ENCODE measurements around the gene CFAP45. TPM values are rescaled to one million over a fixed set of nuclear protein-coding genes. Genes with fewer than 3 reads are reported as not detected.

The CFAP45 gene
- total and polyA plus RNA-seq, 4 experiments from 2014 or later: 0.15 to 0.67 (median 0.52) TPM; not detected in 1

GRCh38 chr1:159866905-159867663 is 32.9 kb downstream of the CFAP45 start:
- Histone ChIP-seq H3K9me3 (ENCODE audit: control insufficient read depth in 1 of 2, low read length in 2 of 2) (no peaks in the 10 kb centered on the region), H3K36me3 (ENCODE audit: insufficient read depth, low read length) (no peaks in the 10 kb centered on the region), H3K4me1 (ENCODE audit: insufficient read depth, low read length) (peaks cover 9% of the 10 kb centered on the region), H3K27ac (ENCODE audit: low read depth, low read length) (no peak overlapping the region), H3K4me3 (ENCODE audit: low read length in 2 of 2) (no peak overlapping the region), H3K27me3 (ENCODE audit: insufficient read depth, low read length) (no peaks in the 10 kb centered on the region)
- intact Hi-C loops (cut with micrococcal nuclease): no loop called here
- H3K27ac Mint-ChIP-seq: no peak overlapping the region
- H3K4me1 Mint-ChIP-seq: peaks cover 11 to 19% (median 13%) of the 10 kb centered on the region in 4 donors
- no peaks in the 10 kb centered on the region for H3K36me3 Mint-ChIP-seq
- no peak for DNase-seq
- ChIA-PET CTCF (ENCODE audit: partially characterized antibody) (interaction anchor here (1.2 to 1.5 kb wide), 2 partner anchors 25 to 68 kb away, joined by 3 to 8 read pairs; no protein-coding TSS in a partner anchor), POLR2A (ENCODE audit: partially characterized antibody) (no interaction called here)
- no peaks in the 10 kb centered on the region for H3K9me3 Mint-ChIP-seq
- peaks cover 0 to under 1% of the 10 kb centered on the region in 2 donors for H3K27me3 Mint-ChIP-seq
- no peak overlapping the region for H3K4me3 Mint-ChIP-seq

- H3K9me3 Mint-ChIP-seq: no peaks in the 10 kb centered on the region
- no peaks in the 10 kb centered on the region for H3K27me3 Mint-ChIP-seq
- H3K27ac Mint-ChIP-seq: peak overlapping the region in 3 of 7 donors; percentile 65 to 80 (median 74)
- ChIA-PET POLR2A (ENCODE audit: partially characterized antibody) (no interaction called here), CTCF (ENCODE audit: partially characterized antibody) (interaction anchor here (1.2 to 1.5 kb wide), 2 partner anchors 27 to 67 kb away, joined by 3 to 8 read pairs; no protein-coding TSS in a partner anchor)
- H3K4me3 ChIP-seq (ENCODE audit: low read length in 2 of 2): no peak overlapping the region
- intact Hi-C loops (cut with micrococcal nuclease): no loop called here
- H3K27ac ChIP-seq (ENCODE audit: low read depth, low read length): no peak overlapping the region
- peaks cover 11 to 19% (median 13%) of the 10 kb centered on the region in 4 donors for H3K4me1 Mint-ChIP-seq
- no peaks in the 10 kb centered on the region for H3K36me3 Mint-ChIP-seq
- no peaks in the 10 kb centered on the region for H3K9me3 ChIP-seq (ENCODE audit: control insufficient read depth in 1 of 2, low read length in 2 of 2)
- DNase-seq: no peak
- H3K36me3 ChIP-seq (ENCODE audit: insufficient read depth, low read length): no peaks in the 10 kb centered on the region
- no peaks in the 10 kb centered on the region for H3K27me3 ChIP-seq (ENCODE audit: insufficient read depth, low read length)
- peaks cover 9% of the 10 kb centered on the region for H3K4me1 ChIP-seq (ENCODE audit: insufficient read depth, low read length)
- H3K4me3 Mint-ChIP-seq: no peak overlapping the region
These were observed 33.9 kb downstream of the CFAP45 start for GRCh38 chr1:159866066-159866465.

DNA sequence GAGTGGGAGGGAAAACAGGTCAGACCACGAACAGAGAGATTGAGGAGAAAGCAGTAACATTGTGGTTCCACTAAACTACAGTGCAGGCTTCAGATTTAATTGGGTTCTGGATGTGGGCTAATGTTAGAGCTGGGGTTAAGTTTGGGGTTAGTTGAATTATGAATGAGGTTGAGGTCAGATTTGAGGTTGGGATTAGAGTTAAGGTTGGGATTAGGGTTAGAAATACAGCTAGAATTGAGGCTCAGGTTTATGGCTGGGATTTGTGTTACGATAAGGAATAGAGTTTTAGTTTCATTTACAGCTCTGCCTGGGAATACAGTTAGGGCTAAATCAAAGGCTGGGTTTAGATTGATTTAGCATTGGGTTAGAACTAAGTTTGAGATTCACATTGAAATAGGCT is 35.7 kb downstream of the CFAP45 start:
- Mint-ChIP-seq H3K4me1 (peaks cover 11 to 19% (median 13%) of the 10 kb centered on the region in 4 donors), H3K36me3 (no peaks in the 10 kb centered on the region), H3K27me3 (no peaks in the 10 kb centered on the region), H3K4me3 (no peak overlapping the region), H3K27ac (peak overlapping the region in 1 of 7 donors; percentile 38), H3K9me3 (no peaks in the 10 kb centered on the region)
- intact Hi-C loops (cut with micrococcal nuclease): no loop called here
- Histone ChIP-seq H3K27ac (ENCODE audit: low read depth, low read length) (no peak overlapping the region), H3K4me3 (ENCODE audit: low read length in 2 of 2) (no peak overlapping the region), H3K36me3 (ENCODE audit: insufficient read depth, low read length) (no peaks in the 10 kb centered on the region), H3K27me3 (ENCODE audit: insufficient read depth, low read length) (no peaks in the 10 kb centered on the region), H3K4me1 (ENCODE audit: insufficient read depth, low read length) (peaks cover 9% of the 10 kb centered on the region), H3K9me3 (ENCODE audit: control insufficient read depth in 1 of 2, low read length in 2 of 2) (no peaks in the 10 kb centered on the region)
- DNase-seq: no peak
- POLR2A ChIA-PET (ENCODE audit: partially characterized antibody): no interaction called here
- CTCF ChIA-PET (ENCODE audit: partially characterized antibody): interaction anchor here (1.0 to 1.2 kb wide), 2 partner anchors 9 to 26 kb away, joined by 3 read pairs; no protein-coding TSS in a partner anchor

DNA sequence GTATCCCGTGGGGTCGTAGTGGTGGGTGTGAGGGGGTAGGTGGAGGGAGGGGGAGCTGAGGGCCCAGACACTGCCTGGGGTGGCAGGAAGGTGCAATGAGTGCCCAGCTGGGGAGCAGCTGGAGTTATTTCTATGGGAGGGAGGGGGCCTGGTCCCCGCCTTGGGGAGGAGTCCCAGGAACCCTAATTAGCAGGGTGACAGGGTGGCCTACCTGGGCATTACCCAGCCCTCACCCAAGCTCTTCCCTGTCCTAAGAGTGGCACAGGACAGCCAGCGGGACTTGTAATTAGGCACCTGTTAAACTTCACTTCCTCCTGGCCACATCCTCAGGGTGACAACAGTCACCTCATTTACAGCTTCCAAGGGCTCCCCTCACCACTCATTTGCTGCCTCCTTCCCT is 37.4 kb downstream of the CFAP45 start, which contains the start of gene VSIG8:
VSIG8 (minus strand) TSS at position 101 of the 400 bp plus-strand sequence. CDS start 136 bp downstream, outside the sequence.
- intact Hi-C loops (cut with micrococcal nuclease): no loop called here
- ChIA-PET CTCF (ENCODE audit: partially characterized antibody) (no interaction called here), POLR2A (ENCODE audit: partially characterized antibody) (interaction anchor here (1.1 kb wide), 1 partner anchor 62 kb away, joined by 3 read pairs; the partner anchor contains the start of gene TAGLN2)
- Mint-ChIP-seq H3K4me3 (no peak within 1 kb of the TSS), H3K9me3 (peaks cover 0 to 2% (median 0%) of the 10 kb centered on the region in 8 donors), H3K4me1 (peaks cover 11 to 19% (median 12%) of the 10 kb centered on the region in 4 donors), H3K36me3 (no peaks in the 10 kb centered on the region), H3K27ac (no peak within 1 kb of the TSS), H3K27me3 (no peaks in the 10 kb centered on the region)
- no peak for DNase-seq
- no peaks in the 10 kb centered on the region for H3K36me3 ChIP-seq (ENCODE audit: insufficient read depth, low read length)
- peaks cover 9% of the 10 kb centered on the region for H3K4me1 ChIP-seq (ENCODE audit: insufficient read depth, low read length)
- no peaks in the 10 kb centered on the region for H3K9me3 ChIP-seq (ENCODE audit: control insufficient read depth in 1 of 2, low read length in 2 of 2)
- H3K4me3 ChIP-seq (ENCODE audit: low read length in 2 of 2): no peak within 1 kb of the TSS
- no peak within 1 kb of the TSS for H3K27ac ChIP-seq (ENCODE audit: low read depth, low read length)
- no peaks in the 10 kb centered on the region for H3K27me3 ChIP-seq (ENCODE audit: insufficient read depth, low read length)

- ChIA-PET POLR2A (ENCODE audit: partially characterized antibody) (interaction anchor here (1.1 to 1.2 kb wide), 2 partner anchors 63 to 169 kb away, joined by 3 read pairs; partner anchors contain the start of genes PIGM and TAGLN2), CTCF (ENCODE audit: partially characterized antibody) (no interaction called here)
- no peak for DNase-seq
- peaks cover 9% of the 10 kb centered on the region for H3K4me1 ChIP-seq (ENCODE audit: insufficient read depth, low read length)
- H3K9me3 ChIP-seq (ENCODE audit: control insufficient read depth in 1 of 2, low read length in 2 of 2): no peaks in the 10 kb centered on the region
- H3K27me3 Mint-ChIP-seq: no peaks in the 10 kb centered on the region
- H3K9me3 Mint-ChIP-seq: peaks cover 0 to 2% (median 0%) of the 10 kb centered on the region in 8 donors
- H3K4me3 ChIP-seq (ENCODE audit: low read length in 2 of 2): no peak overlapping the region
- H3K27ac Mint-ChIP-seq: no peak overlapping the region
- no peaks in the 10 kb centered on the region for H3K36me3 ChIP-seq (ENCODE audit: insufficient read depth, low read length)
- no peak overlapping the region for H3K27ac ChIP-seq (ENCODE audit: low read depth, low read length)
- no peak overlapping the region for H3K4me3 Mint-ChIP-seq
- peaks cover 9 to 18% (median 10%) of the 10 kb centered on the region in 4 donors for H3K4me1 Mint-ChIP-seq
- intact Hi-C loops (cut with micrococcal nuclease): no loop called here
- no peaks in the 10 kb centered on the region for H3K36me3 Mint-ChIP-seq
- H3K27me3 ChIP-seq (ENCODE audit: insufficient read depth, low read length): no peaks in the 10 kb centered on the region
These were observed 37.9 kb downstream of the CFAP45 start for GRCh38 chr1:159862031-159862430.

DNA sequence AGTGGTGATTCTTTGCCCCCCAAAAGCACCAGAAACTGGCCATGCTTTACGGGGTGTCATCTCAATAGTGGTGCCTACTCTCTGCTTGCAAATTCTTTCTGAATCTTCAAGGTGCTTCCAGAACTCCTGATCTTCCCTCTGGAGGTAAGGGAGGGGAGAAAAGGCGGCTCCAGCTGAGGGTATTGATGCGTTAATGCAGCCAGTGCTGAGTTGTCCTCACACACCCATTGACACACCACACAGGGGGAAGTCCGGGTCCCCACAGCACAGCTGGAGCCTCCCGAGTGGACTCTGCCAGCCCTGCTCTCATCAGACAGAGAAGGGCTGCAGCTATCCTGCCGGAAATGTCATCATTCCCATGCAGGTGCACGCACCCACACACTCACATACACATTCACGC is 38.7 kb downstream of the CFAP45 start:
- Histone ChIP-seq H3K9me3 (ENCODE audit: control insufficient read depth in 1 of 2, low read length in 2 of 2) (no peaks in the 10 kb centered on the region), H3K4me3 (ENCODE audit: low read length in 2 of 2) (no peak overlapping the region), H3K4me1 (ENCODE audit: insufficient read depth, low read length) (peaks cover 1% of the 10 kb centered on the region), H3K27me3 (ENCODE audit: insufficient read depth, low read length) (no peaks in the 10 kb centered on the region), H3K27ac (ENCODE audit: low read depth, low read length) (no peak overlapping the region), H3K36me3 (ENCODE audit: insufficient read depth, low read length) (no peaks in the 10 kb centered on the region)
- Mint-ChIP-seq H3K27me3 (no peaks in the 10 kb centered on the region), H3K4me1 (peaks cover 1 to 17% (median 2%) of the 10 kb centered on the region in 4 donors), H3K9me3 (peaks cover 0 to 2% (median 0%) of the 10 kb centered on the region in 8 donors), H3K27ac (peak overlapping the region in 1 of 7 donors; percentile 46), H3K4me3 (no peak overlapping the region), H3K36me3 (no peaks in the 10 kb centered on the region)
- DNase-seq: no peak
- ChIA-PET CTCF (ENCODE audit: partially characterized antibody) (no interaction called here), POLR2A (ENCODE audit: partially characterized antibody) (interaction anchor here (1.1 to 1.2 kb wide), 2 partner anchors 64 to 170 kb away, joined by 3 read pairs; partner anchors contain the start of genes PIGM and TAGLN2)
- intact Hi-C loops (cut with micrococcal nuclease): no loop called here

DNA sequence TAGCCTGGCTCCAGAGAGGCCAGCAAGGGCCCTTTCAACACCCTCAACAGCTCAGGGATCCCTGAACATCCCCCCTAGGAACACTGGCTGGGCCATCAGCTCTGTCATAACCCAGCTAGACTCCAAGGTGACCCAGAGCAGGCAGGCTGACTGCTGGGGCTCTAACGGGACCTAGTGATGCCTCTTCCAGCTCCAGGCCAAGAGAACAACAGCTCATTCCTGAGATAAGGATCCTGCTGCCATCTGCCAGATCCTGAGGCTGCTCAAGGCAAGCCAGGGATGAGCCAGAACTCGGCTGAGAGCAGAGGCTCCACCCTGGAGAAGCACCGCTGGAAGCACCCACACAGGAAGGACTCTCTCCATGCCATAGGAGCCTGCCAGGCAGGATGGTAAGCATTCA is 39.5 kb downstream of the CFAP45 start:
- H3K9me3 Mint-ChIP-seq: peaks cover 0 to 2% (median 0%) of the 10 kb centered on the region in 8 donors
- CTCF ChIA-PET (ENCODE audit: partially characterized antibody): interaction anchor here (1.5 kb wide), 1 partner anchor 147 kb away, joined by 3 read pairs; no protein-coding TSS in a partner anchor
- DNase-seq: no peak

More for the DNA sequence above, 39.5 kb downstream of the CFAP45 start:
- Histone ChIP-seq H3K4me3 (ENCODE audit: low read length in 2 of 2) (no peak overlapping the region), H3K9me3 (ENCODE audit: control insufficient read depth in 1 of 2, low read length in 2 of 2) (no peaks in the 10 kb centered on the region), H3K27me3 (ENCODE audit: insufficient read depth, low read length) (no peaks in the 10 kb centered on the region), H3K4me1 (ENCODE audit: insufficient read depth, low read length) (peaks cover 1% of the 10 kb centered on the region), H3K27ac (ENCODE audit: low read depth, low read length) (no peak overlapping the region), H3K36me3 (ENCODE audit: insufficient read depth, low read length) (no peaks in the 10 kb centered on the region)
- Mint-ChIP-seq H3K36me3 (no peaks in the 10 kb centered on the region), H3K27me3 (no peaks in the 10 kb centered on the region), H3K27ac (no peak overlapping the region), H3K4me1 (peaks cover 0 to 10% (median under 1%) of the 10 kb centered on the region in 4 donors), H3K4me3 (no peak overlapping the region)
- POLR2A ChIA-PET (ENCODE audit: partially characterized antibody): no interaction called here
- intact Hi-C loops (cut with micrococcal nuclease): no loop called here
